Suprapubic skin (tissue), 4 donors: ENCODE measurements around the gene CBFA2T2. TPM values are rescaled to one million over a fixed set of nuclear protein-coding genes. Genes with fewer than 3 reads are reported as not detected.
"Not testable (repeated sequence)": the region's sequence is repeated elsewhere in the genome, so short reads cannot be mapped to it uniquely, and the experiment has no call there.

Experiments used
- DNase-seq, 2 donors: peaks; one replicate each; pipeline ENCODE4 v3.0.0-alpha.2; 2019; ENCODE audit warnings: low spot score in 2 of 2
- H3K27ac ChIP-seq: fragments of 200-600 bp; sonication (generic); one replicate; pipeline ENCODE4 v1.5.1; 2019
- H3K27me3 ChIP-seq: fragments of 200-600 bp; sonication (generic); one replicate; pipeline ENCODE4 v1.5.1; 2019
- H3K36me3 ChIP-seq: fragments of 200-600 bp; sonication (generic); one replicate; pipeline ENCODE4 v1.5.1; 2019
- H3K4me1 ChIP-seq: fragments of 200-600 bp; sonication (generic); one replicate; pipeline ENCODE4 v1.5.1; 2019
- H3K4me3 ChIP-seq: fragments of 200-600 bp; sonication (generic); one replicate; pipeline ENCODE4 v1.5.1; 2019; ENCODE audit warnings: mild to moderate bottlenecking
- H3K9me3 ChIP-seq: fragments of 200-600 bp; sonication (generic); one replicate; pipeline ENCODE4 v1.5.1; 2019
- CTCF ChIP-seq, 2 donors: fragments of 200-600 bp in 1 of 2; fragments of 450-650 bp in 1 of 2; sonication (generic) in 1 of 2; IDR thresholded peaks; one replicate each; pipeline ENCODE4 v1.5.1; 2016 to 2019; ENCODE audit warnings: antibody characterized with exemption in 2 of 2, mild to moderate bottlenecking in 1 of 2, moderate library complexity in 1 of 2
- EP300 ChIP-seq: sonication (generic); formaldehyde crosslinking; IDR thresholded peaks from one replicate; pipeline ENCODE4 v1.6.1; 2017; ENCODE audit warnings: antibody characterized with exemption
- POLR2A ChIP-seq, 2 donors: fragments of 450-650 bp; IDR thresholded peaks; one replicate each; pipeline ENCODE4 v1.6.1; 2017; ENCODE audit warnings: antibody characterized with exemption in 2 of 2, mild to moderate bottlenecking in 2 of 2, moderate library complexity in 2 of 2
- POLR2AphosphoS5 ChIP-seq, 3 donors: sonication (generic); formaldehyde crosslinking; IDR thresholded peaks; one replicate each; pipeline ENCODE4 v1.6.1; 2017; ENCODE audit warnings: antibody characterized with exemption in 3 of 3
- WGBS: methylation state at CpG from one replicate; pipeline ENCODE4 v1.1.5; 2018; 5-methylcytosine and 5-hydroxymethylcytosine counted together
- total RNA-seq, 4 donors: library from RNA; depleted of rRNA; stranded (reverse); fragments of >200 nt; gene quantifications; one replicate each; pipeline ENCODE4 v1.1.0, GENCODE V29; 2016

The CBFA2T2 gene
- total RNA-seq, 4 donors from 2014 or later = 20.9 to 36.7 (median 26.1) TPM

- WGBS = 98% methylated on average over 4 of the region's 4 CpGs
- Histone ChIP-seq H3K4me1 (no peaks in the 10 kb centered on the region), H3K9me3 (no peaks in the 10 kb centered on the region), H3K4me3 (no peak overlapping the region), H3K27ac (no peak overlapping the region), H3K36me3 (peaks cover 86% of the 10 kb centered on the region), H3K27me3 (no peaks in the 10 kb centered on the region)
- TF ChIP-seq POLR2A (IDR thresholded peaks at IDR 0.05) = no peak
- no peak for TF ChIP-seq EP300
- no peak for TF ChIP-seq CTCF (IDR thresholded peaks at IDR 0.05)
- TF ChIP-seq POLR2AphosphoS5 (IDR thresholded peaks at IDR 0.05) = no peak
- DNase-seq = no peak
Observed at GRCh38 chr20:33627577-33628216, 137.8 kb downstream of the CBFA2T2 start.

- H3K27ac ChIP-seq = no peak overlapping the region
- DNase-seq = no peak
- no peaks in the 10 kb centered on the region for H3K4me1 ChIP-seq
- no peak overlapping the region for H3K4me3 ChIP-seq
- H3K9me3 ChIP-seq = no peaks in the 10 kb centered on the region
- TF ChIP-seq POLR2AphosphoS5 (IDR thresholded peaks at IDR 0.05) (no peak), POLR2A (IDR thresholded peaks at IDR 0.05) (no peak), CTCF (IDR thresholded peaks at IDR 0.05) (no peak), EP300 (no peak)
- no peaks in the 10 kb centered on the region for H3K27me3 ChIP-seq
- peaks cover 86% of the 10 kb centered on the region for H3K36me3 ChIP-seq
- 96% methylated on average over 10 of the region's 10 CpGs for WGBS
Observed at GRCh38 chr20:33629533-33629932, 139.6 kb downstream of the CBFA2T2 start.

- Histone ChIP-seq H3K36me3 (peaks cover 81% of the 10 kb centered on the region), H3K4me1 (no peaks in the 10 kb centered on the region), H3K9me3 (no peaks in the 10 kb centered on the region), H3K4me3 (no peak overlapping the region), H3K27me3 (no peaks in the 10 kb centered on the region), H3K27ac (no peak overlapping the region)
- TF ChIP-seq EP300 (no peak), POLR2A (IDR thresholded peaks at IDR 0.05) (no peak), POLR2AphosphoS5 (IDR thresholded peaks at IDR 0.05) (no peak), CTCF (IDR thresholded peaks at IDR 0.05) (no peak)
- DNase-seq = no peak
- 90% methylated on average over 5 of the region's 5 CpGs for WGBS
Observed at GRCh38 chr20:33629979-33630378, 140.1 kb downstream of the CBFA2T2 start.

GRCh38 chr20:33630507-33630906 lies 140.6 kb downstream of the CBFA2T2 start:
- H3K9me3 ChIP-seq = no peaks in the 10 kb centered on the region
- no peak for TF ChIP-seq CTCF (IDR thresholded peaks at IDR 0.05)
- no peak for TF ChIP-seq POLR2AphosphoS5 (IDR thresholded peaks at IDR 0.05)
- no peak for TF ChIP-seq EP300
- no peak for TF ChIP-seq POLR2A (IDR thresholded peaks at IDR 0.05)
- H3K27ac ChIP-seq = no peak overlapping the region
- WGBS = 92% methylated on average over 4 of the region's 4 CpGs
- no peak overlapping the region for H3K4me3 ChIP-seq
- no peaks in the 10 kb centered on the region for H3K4me1 ChIP-seq
- no peak for DNase-seq
- peaks cover 77% of the 10 kb centered on the region for H3K36me3 ChIP-seq
- no peaks in the 10 kb centered on the region for H3K27me3 ChIP-seq

- not testable (repeated sequence) for H3K9me3 ChIP-seq, DNase-seq, H3K4me1 ChIP-seq, H3K27ac ChIP-seq, H3K27me3 ChIP-seq, H3K4me3 ChIP-seq
- 84% methylated on average over 4 of the region's 4 CpGs for WGBS
- peaks cover 75% of the 10 kb centered on the region for H3K36me3 ChIP-seq
Observed at GRCh38 chr20:33631910-33632309, 142.0 kb downstream of the CBFA2T2 start.

GRCh38 chr20:33635341-33635740 lies 145.4 kb downstream of the CBFA2T2 start:
- no peaks in the 10 kb centered on the region for H3K27me3 ChIP-seq
- no peak for TF ChIP-seq CTCF (IDR thresholded peaks at IDR 0.05)
- no peak for TF ChIP-seq POLR2A (IDR thresholded peaks at IDR 0.05)
- TF ChIP-seq EP300 = no peak
- no peak for TF ChIP-seq POLR2AphosphoS5 (IDR thresholded peaks at IDR 0.05)
- H3K4me1 ChIP-seq = no peaks in the 10 kb centered on the region
- 95% methylated on average over 3 of the region's 3 CpGs for WGBS
- no peak overlapping the region for H3K4me3 ChIP-seq
- H3K36me3 ChIP-seq = peaks cover 74% of the 10 kb centered on the region
- H3K27ac ChIP-seq = no peak overlapping the region
- H3K9me3 ChIP-seq = no peaks in the 10 kb centered on the region
- no peak for DNase-seq
